Keratinocyte (primary cell): ENCODE results near the gene PFDN4. TPM values are rescaled to one million over a fixed set of nuclear protein-coding genes. Genes with fewer than 3 reads are reported as not detected.

Experiments used
- DNase-seq: peaks from one replicate; pipeline ENCODE4 v3.0.0-alpha.2; 2011; ENCODE audit warnings: low read depth, missing footprints, low spot score
- FAIRE-seq: peaks from 2 replicates; lab custom pipeline; 2011; peaks lifted over from hg19 to GRCh38; lab: Jason Lieb, UNC
- H2AFZ ChIP-seq: 2 replicates; pipeline ENCODE4 v1.6.0; 2012; ENCODE audit warnings: low read length, control low read depth, inconsistent platforms; ENCODE audit not compliant: control insufficient read depth
- H3K27ac ChIP-seq: 2 replicates; pipeline ENCODE4 v1.5.1; 2011; ENCODE audit warnings: low read length; ENCODE audit not compliant: control insufficient read depth, insufficient read depth
- H3K27me3 ChIP-seq: 3 replicates; pipeline ENCODE4 v1.6.0; 2011; ENCODE audit warnings: low read length; ENCODE audit not compliant: control insufficient read depth, insufficient read depth; ENCODE audit errors: extremely low read depth
- H3K36me3 ChIP-seq, 2 experiments: 2 replicates in 1 of 2; 3 replicates in 1 of 2; pipeline ENCODE4 v1.5.1; 2011; ENCODE audit warnings: low read length in 2 of 2, mild to moderate bottlenecking in 1 of 2; ENCODE audit not compliant: control insufficient read depth in 2 of 2, insufficient read depth in 2 of 2; ENCODE audit errors: extremely low read depth in 1 of 2
- H3K4me1 ChIP-seq: 3 replicates; pipeline ENCODE4 v1.5.1; 2011; ENCODE audit warnings: low read length; ENCODE audit not compliant: control insufficient read depth, insufficient read depth; ENCODE audit errors: extremely low read depth
- H3K4me2 ChIP-seq: 3 replicates; pipeline ENCODE4 v1.6.0; 2011; ENCODE audit warnings: low read depth, low read length; ENCODE audit not compliant: control insufficient read depth, insufficient read depth; ENCODE audit errors: extremely low read depth
- H3K4me3 ChIP-seq, 3 experiments: fragments of 200-600 bp in 1 of 3; sonication (generic) in 1 of 3; 2 replicates in 2 of 3; 3 replicates in 1 of 3; pipeline ENCODE4 v1.5.1; 2011 to 2016; ENCODE audit warnings: low read length in 3 of 3, mild to moderate bottlenecking in 3 of 3, control low read depth in 2 of 3, inconsistent platforms in 1 of 3, low read depth in 1 of 3, mixed read lengths in 1 of 3, mixed run types in 1 of 3, moderate library complexity in 1 of 3; ENCODE audit not compliant: control insufficient read depth in 2 of 3, insufficient read depth in 2 of 3; ENCODE audit errors: extremely low read depth in 1 of 3
- H3K79me2 ChIP-seq: 2 replicates; pipeline ENCODE4 v1.6.0; 2012; ENCODE audit warnings: low read length; ENCODE audit not compliant: control insufficient read depth, insufficient read depth
- H3K9ac ChIP-seq: 3 replicates; pipeline ENCODE4 v1.6.0; 2011; ENCODE audit warnings: low read length; ENCODE audit not compliant: control insufficient read depth, insufficient read depth; ENCODE audit errors: extremely low read depth
- H3K9me1 ChIP-seq: 3 replicates; pipeline ENCODE4 v1.6.0; 2011; ENCODE audit warnings: low read length; ENCODE audit not compliant: control insufficient read depth, insufficient read depth; ENCODE audit errors: extremely low read depth
- H3K9me3 ChIP-seq: 2 replicates; pipeline ENCODE4 v1.5.1; 2012; ENCODE audit warnings: low read depth, low read length; ENCODE audit not compliant: control insufficient read depth
- H4K20me1 ChIP-seq: 3 replicates; pipeline ENCODE4 v1.6.0; 2011; ENCODE audit warnings: low read length; ENCODE audit not compliant: control insufficient read depth, insufficient read depth; ENCODE audit errors: extremely low read depth
- CTCF ChIP-seq, 3 experiments: IDR thresholded peaks in 1 of 3; conservative IDR thresholded peaks in 1 of 3; optimal IDR thresholded peaks in 1 of 3; 2 replicates in 2 of 3; 3 replicates in 1 of 3; pipeline versions ENCODE3 to v1.5.1; 2011; ENCODE audit warnings: low read length in 3 of 3, mild to moderate bottlenecking in 3 of 3, moderate library complexity in 2 of 3, control low read depth in 1 of 3, inconsistent platforms in 1 of 3; ENCODE audit not compliant: insufficient read depth in 2 of 3; ENCODE audit errors: extremely low read depth in 1 of 3
- EZH2 ChIP-seq: IDR thresholded peaks from one replicate; pipeline ENCODE4 v1.6.1; 2012; ENCODE audit warnings: inconsistent platforms, mild to moderate bottlenecking, low read length, moderate library complexity
- dilution Hi-C: fragments of 300-500 bp; cut with MboI; formaldehyde crosslinking; loops from one replicate; pipeline ENCODE4 v1.7.0; 2020; ENCODE audit warnings: low sequenced_read_pairs; ENCODE audit not compliant: extremely low pct_ligation_motif_present
- polyA plus RNA-seq, 5 experiments: library from polyadenylated mRNA; depleted of rRNA in 3 of 5; stranded (reverse) in 3 of 5; stranded (forward) in 1 of 5; unstranded in 1 of 5; fragments of >200 nt; gene quantifications; 1 replicate in 1 of 5; 2 replicates in 3 of 5; 3 replicates in 1 of 5; pipeline versions ENCODE4 v1.2.1 to v1.2.3, GENCODE V29; 2011 to 2012; ENCODE audit warnings: missing spikeins in 2 of 5, low read depth in 1 of 5, low replicate concordance in 1 of 5

PFDN4 gene
- polyA plus RNA-seq, 1 donor (not counting 4 experiments of a cell fraction or from before 2014, with no cell fraction given), result 65.7 TPM

- Histone ChIP-seq H3K9ac (no peak overlapping the region), H3K27me3 (peaks cover 5% of the 10 kb centered on the region), H3K4me1 (peaks cover 21% of the 10 kb centered on the region), H3K9me1 (no peaks in the 10 kb centered on the region), H4K20me1 (no peaks in the 10 kb centered on the region), H3K9me3 (no peaks in the 10 kb centered on the region), H3K4me3 (no peak overlapping the region), H3K4me2 (no peak overlapping the region), H3K79me2 (no peaks in the 10 kb centered on the region), H2AFZ (no peak overlapping the region), H3K27ac (no peak overlapping the region), H3K36me3 (no peaks in the 10 kb centered on the region)
- dilution Hi-C loops, result no loop called here
- DNase-seq (no peak), FAIRE-seq (no peak)
- TF ChIP-seq CTCF (optimal IDR thresholded peaks at IDR 0.05 in 1 of 3, IDR thresholded peaks at IDR 0.05 in 1 of 3, conservative IDR thresholded peaks at IDR 0.05 in 1 of 3; ENCODE audit: extremely low read depth in 1 of 3, insufficient read depth in 2 of 3, low read length in 3 of 3) (no peak), EZH2 (no peak)
Measured at GRCh38 chr20:54168961-54169862, 38.7 kb upstream of the PFDN4 start.

GRCh38 chr20:54170026-54170471 is 37.8 kb upstream of the PFDN4 start:
- Histone ChIP-seq H3K4me3 (no peak overlapping the region), H3K4me1 (peaks cover 30% of the 10 kb centered on the region), H3K27me3 (peaks cover 5% of the 10 kb centered on the region), H3K4me2 (no peak overlapping the region), H3K9ac (no peak overlapping the region), H3K36me3 (no peaks in the 10 kb centered on the region), H4K20me1 (no peaks in the 10 kb centered on the region), H3K9me3 (no peaks in the 10 kb centered on the region), H3K79me2 (no peaks in the 10 kb centered on the region), H3K27ac (no peak overlapping the region), H2AFZ (no peak overlapping the region), H3K9me1 (no peaks in the 10 kb centered on the region)
- DNase-seq (no peak), FAIRE-seq (no peak)
- dilution Hi-C loops, result no loop called here
- TF ChIP-seq CTCF (optimal IDR thresholded peaks at IDR 0.05 in 1 of 3, IDR thresholded peaks at IDR 0.05 in 1 of 3, conservative IDR thresholded peaks at IDR 0.05 in 1 of 3; ENCODE audit: extremely low read depth in 1 of 3, insufficient read depth in 2 of 3, low read length in 3 of 3) (no peak), EZH2 (no peak)
